H9 (cell line): ENCODE measurements around the gene BCL11B. TPM values are rescaled to one million over a fixed set of nuclear protein-coding genes. Genes with fewer than 3 reads are reported as not detected.
A peak's percentile ranks its signal among the peaks of the same experiment; 100 is the strongest.

Experiments
- DNase-seq: peaks from one replicate; pipeline ENCODE4 v3.0.0-alpha.2; 2017
- H2AFZ ChIP-seq: one replicate; pipeline ENCODE4 v1.6.1; 2013; ENCODE audit warnings: mild to moderate bottlenecking, low read length, control low read depth, moderate library complexity
- H2AK5ac ChIP-seq: 2 replicates; pipeline ENCODE4 v1.6.1; 2013; ENCODE audit warnings: low read length, control low read depth, mixed read lengths; ENCODE audit not compliant: insufficient read length
- H2BK120ac ChIP-seq: one replicate; pipeline ENCODE4 v1.6.1; 2013; ENCODE audit warnings: low read depth, mild to moderate bottlenecking, low read length, control low read depth, inconsistent platforms; ENCODE audit not compliant: poor library complexity, severe bottlenecking
- H2BK12ac ChIP-seq: 2 replicates; pipeline ENCODE4 v1.6.1; 2013; ENCODE audit warnings: low read length, control low read depth, mixed read lengths, low read depth; ENCODE audit not compliant: insufficient read length
- H2BK15ac ChIP-seq: 2 replicates; pipeline ENCODE4 v1.6.1; 2013; ENCODE audit warnings: low read depth, low read length, control low read depth
- H2BK20ac ChIP-seq: one replicate; pipeline ENCODE4 v1.6.1; 2013; ENCODE audit warnings: low read depth, mild to moderate bottlenecking, low read length, control low read depth, inconsistent platforms; ENCODE audit not compliant: poor library complexity, severe bottlenecking
- H2BK5ac ChIP-seq: 2 replicates; pipeline ENCODE4 v1.6.1; 2013; ENCODE audit warnings: low read length, control low read depth, mixed read lengths; ENCODE audit not compliant: insufficient read length
- H3K14ac ChIP-seq: 2 replicates; pipeline ENCODE4 v1.6.1; 2013; ENCODE audit warnings: low read length, control low read depth; ENCODE audit not compliant: insufficient read depth
- H3K18ac ChIP-seq: 2 replicates; pipeline ENCODE4 v1.6.1; 2013; ENCODE audit warnings: low read depth, mild to moderate bottlenecking, mixed read lengths, low read length, control low read depth; ENCODE audit not compliant: insufficient read length
- H3K23ac ChIP-seq: 2 replicates; pipeline ENCODE4 v1.6.1; 2013; ENCODE audit warnings: low read length, control low read depth, mixed read lengths, low read depth; ENCODE audit not compliant: insufficient read length
- H3K23me2 ChIP-seq: 2 replicates; pipeline ENCODE4 v1.6.1; 2013; ENCODE audit warnings: low read depth, mild to moderate bottlenecking, mixed read lengths, low read length, control low read depth; ENCODE audit not compliant: insufficient read length, poor library complexity, severe bottlenecking
- H3K27ac ChIP-seq: 2 replicates; pipeline ENCODE4 v1.5.1; 2013; ENCODE audit warnings: low read length, control low read depth, mixed read lengths, low read depth; ENCODE audit not compliant: insufficient read length
- H3K27me3 ChIP-seq: 2 replicates; pipeline ENCODE4 v1.6.1; 2013; ENCODE audit warnings: low read length, control low read depth, inconsistent platforms; ENCODE audit not compliant: insufficient read depth
- H3K4ac ChIP-seq: 2 replicates; pipeline ENCODE4 v1.6.1; 2013; ENCODE audit warnings: low read depth, mild to moderate bottlenecking, control low read depth, inconsistent platforms, low read length, moderate library complexity
- H3K4me1 ChIP-seq: 2 replicates; pipeline ENCODE4 v1.6.1; 2013; ENCODE audit warnings: low read length, control low read depth, inconsistent platforms; ENCODE audit not compliant: insufficient read depth
- H3K4me2 ChIP-seq: 2 replicates; pipeline ENCODE4 v1.6.1; 2013; ENCODE audit warnings: low read length, control low read depth, mixed read lengths; ENCODE audit not compliant: insufficient read length, insufficient read depth
- H3K56ac ChIP-seq: 2 replicates; pipeline ENCODE4 v1.6.1; 2013; ENCODE audit warnings: low read depth, mild to moderate bottlenecking, mixed read lengths, low read length, control low read depth; ENCODE audit not compliant: insufficient read length
- H3K79me1 ChIP-seq: 2 replicates; pipeline ENCODE4 v1.6.1; 2013; ENCODE audit warnings: low read depth, mild to moderate bottlenecking, moderate library complexity, low read length, control low read depth, inconsistent platforms; ENCODE audit not compliant: insufficient read depth, poor library complexity, severe bottlenecking
- H3K79me2 ChIP-seq: 2 replicates; pipeline ENCODE4 v1.6.1; 2013; ENCODE audit warnings: low read length, control low read depth, inconsistent platforms; ENCODE audit not compliant: insufficient read depth
- H3K9ac ChIP-seq: 2 replicates; pipeline ENCODE4 v1.6.1; 2013; ENCODE audit warnings: low read length, control low read depth, mixed read lengths; ENCODE audit not compliant: insufficient read length; ENCODE audit errors: extremely low read depth
- H3K9me3 ChIP-seq: one replicate; pipeline ENCODE4 v1.6.1; 2013; ENCODE audit warnings: low read depth, low read length, inconsistent platforms; ENCODE audit not compliant: control insufficient read depth
- H3T11ph ChIP-seq: one replicate; pipeline ENCODE4 v1.6.1; 2013; ENCODE audit warnings: mild to moderate bottlenecking, low read length, control low read depth, inconsistent platforms
- H4K20me1 ChIP-seq: one replicate; pipeline ENCODE4 v1.6.1; 2013; ENCODE audit not compliant: control insufficient read depth, insufficient read length, insufficient read depth
- H4K5ac ChIP-seq: 2 replicates; pipeline ENCODE4 v1.6.1; 2013; ENCODE audit warnings: low read depth, mild to moderate bottlenecking, mixed read lengths, low read length, control low read depth; ENCODE audit not compliant: insufficient read length
- H4K8ac ChIP-seq: replicated peaks from 2 replicates; pipeline ENCODE4 v1.6.1; 2013; ENCODE audit warnings: low read length, control low read depth, mixed read lengths, low read depth; ENCODE audit not compliant: insufficient read length
- H4K91ac ChIP-seq: 2 replicates; pipeline ENCODE4 v1.6.1; 2013; ENCODE audit warnings: low read depth, mild to moderate bottlenecking, moderate library complexity, mixed read lengths, low read length, control low read depth; ENCODE audit not compliant: insufficient read length
- H3K27ac Mint-ChIP-seq, 3 experiments: 2 replicates in 2 of 3; 3 replicates in 1 of 3; pipeline ENCODE4 v1.8.0; 2020 to 2021; ENCODE audit warnings: mixed read lengths in 3 of 3, mild to moderate bottlenecking in 1 of 3, moderate library complexity in 1 of 3
- H3K27me3 Mint-ChIP-seq: 2 replicates; pipeline ENCODE4 v1.8.0; 2021; ENCODE audit warnings: low read depth, mild to moderate bottlenecking, moderate library complexity, mixed read lengths
- H3K36me3 Mint-ChIP-seq, 3 experiments: 2 replicates in 2 of 3; 3 replicates in 1 of 3; pipeline ENCODE4 v1.8.0; 2020 to 2021; ENCODE audit warnings: low read depth in 3 of 3, mixed read lengths in 3 of 3; ENCODE audit not compliant: insufficient read depth in 1 of 3
- H3K4me1 Mint-ChIP-seq, 2 experiments: 2 replicates each; pipeline ENCODE4 v1.8.0; 2020; ENCODE audit warnings: mixed read lengths in 2 of 2
- H3K4me3 Mint-ChIP-seq, 2 experiments: 2 replicates in 1 of 2; 3 replicates in 1 of 2; pipeline ENCODE4 v1.8.0; 2020 to 2021; ENCODE audit warnings: mild to moderate bottlenecking in 2 of 2, mixed read lengths in 2 of 2, moderate library complexity in 1 of 2
- H3K9me3 Mint-ChIP-seq, 2 experiments: 2 replicates in 1 of 2; 3 replicates in 1 of 2; pipeline ENCODE4 v1.8.0; 2020; ENCODE audit warnings: mild to moderate bottlenecking in 2 of 2, mixed read lengths in 2 of 2, moderate library complexity in 1 of 2
- CTCF ChIP-seq: fragments of 200-600 bp; sonication (generic); conservative IDR thresholded peaks from 3 replicates; pipeline ENCODE4 v1.8.0; 2021; ENCODE audit warnings: antibody characterized with exemption, mild to moderate bottlenecking
- WGBS: extraction: QIAGEN DNeasy Blood & Tissue Kit; methylation state at CpG from one replicate; pipeline ENCODE4 v1.1.7; 2013; ENCODE audit warnings: missing lambda C conversion rate, low lambda C conversion rate, mixed read lengths; ENCODE audit not compliant: insufficient read length; ENCODE audit errors: extremely low coverage; 5-methylcytosine and 5-hydroxymethylcytosine counted together
- total RNA-seq: library from RNA; stranded (reverse); gene quantifications from 2 replicates; pipeline ENCODE4 v1.2.1, GENCODE V29; 2021

The BCL11B gene
- total RNA-seq, 1 experiment from 2014 or later: 4.9 TPM

GRCh38 chr14:99245564-99246511, 26.2 kb downstream of the BCL11B start:
- H2AFZ ChIP-seq: no peak overlapping the region
- Mint-ChIP-seq H3K4me1 (peaks cover 64 to 67% of the 10 kb centered on the region in 2 experiments), H3K27me3 (peaks cover 2% of the 10 kb centered on the region), H3K27ac (peak overlapping the region; percentile 61 to 98 (median 97); a peak in 5 of 7 replicates), H3K36me3 (peaks cover 0 to 2% (median 0%) of the 10 kb centered on the region in 3 experiments; a peak in 1 of 7 replicates), H3K9me3 (no peaks in the 10 kb centered on the region; a peak in 1 of 5 replicates), H3K4me3 (peak overlapping the region; percentile 76 to 90)
- no peaks in the 10 kb centered on the region for H3K79me1 ChIP-seq
- H2AK5ac ChIP-seq: no peak overlapping the region
- no peak overlapping the region for H2BK15ac ChIP-seq
- no peaks in the 10 kb centered on the region; the same call in 1 of the 2 replicates for H3K79me2 ChIP-seq
- H3K4ac ChIP-seq: peak overlapping the region; percentile 78; the same call in 1 of the 2 replicates
- TF ChIP-seq CTCF: no peak
- H3K18ac ChIP-seq: peak overlapping the region; percentile 99
- H3K56ac ChIP-seq: no peak overlapping the region
- peak overlapping the region; percentile 65 for H2BK5ac ChIP-seq
- H2BK120ac ChIP-seq: peak overlapping the region; percentile 88
- peak overlapping the region; percentile 75 for H3K4me2 ChIP-seq
- peaks cover 40% of the 10 kb centered on the region for H3K4me1 ChIP-seq
- no CpG with 5 or more reads among the region's 83 CpGs for WGBS
- DNase-seq: peak; percentile 89
- peaks cover 22% of the 10 kb centered on the region for H3K23me2 ChIP-seq
- peak overlapping the region; percentile 85 for H3K27ac ChIP-seq
- peak overlapping the region; percentile 98 for H2BK20ac ChIP-seq
- H3K23ac ChIP-seq: no peak overlapping the region
- no peak overlapping the region for H2BK12ac ChIP-seq
- H4K5ac ChIP-seq: peak overlapping the region; percentile 27
- H4K8ac ChIP-seq: no peak overlapping the region
- peak overlapping the region; percentile 98 for H3K14ac ChIP-seq
- no peaks in the 10 kb centered on the region for H3K27me3 ChIP-seq
- no peak overlapping the region for H3T11ph ChIP-seq
- H3K9me3 ChIP-seq: no peaks in the 10 kb centered on the region
- no peaks in the 10 kb centered on the region for H4K20me1 ChIP-seq
- peak overlapping the region; percentile 85 for H4K91ac ChIP-seq
- peak overlapping the region; percentile 87 for H3K9ac ChIP-seq
